ENCODE results near the gene FBXL3. TPM values are rescaled to one million over a fixed set of nuclear protein-coding genes. Genes with fewer than 3 reads are reported as not detected.
A peak's percentile ranks its signal among the peaks of the same experiment; 100 is the strongest.

The FBXL3 gene
- total RNA-seq, 4 donors from 2014 or later, result 144 to 164 (median 155) TPM

DNA sequence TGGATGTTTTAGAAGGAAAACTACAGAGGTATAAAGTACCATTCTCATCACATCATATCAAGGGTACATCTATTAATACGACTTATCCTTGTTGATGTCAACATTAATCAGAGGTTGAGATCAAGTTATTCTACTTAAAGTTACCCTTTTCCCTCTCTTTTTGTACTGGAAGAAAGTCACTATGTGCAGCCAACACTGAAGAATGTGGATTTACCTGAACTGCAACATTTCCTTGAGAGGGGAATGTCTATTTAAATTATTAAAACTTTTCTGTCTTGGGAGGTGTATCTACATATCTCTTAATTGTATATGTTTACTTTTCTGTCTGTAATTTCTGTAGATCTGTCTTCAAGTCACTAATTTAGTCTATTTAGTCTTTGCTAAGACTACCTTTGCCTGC lies 2.5 kb upstream of the FBXL3 start:
- Histone ChIP-seq H3K4me1 (peaks cover 14 to 18% of the 10 kb centered on the region in 2 donors), H3K36me3 (no peaks in the 10 kb centered on the region), H3K4me3 (replicated peaks in 1 of 3) (no peak overlapping the region), H3K27ac (no peak overlapping the region), H3K27me3 (no peaks in the 10 kb centered on the region), H3K9me3 (no peaks in the 10 kb centered on the region)
- TF ChIP-seq, protein P1, sequence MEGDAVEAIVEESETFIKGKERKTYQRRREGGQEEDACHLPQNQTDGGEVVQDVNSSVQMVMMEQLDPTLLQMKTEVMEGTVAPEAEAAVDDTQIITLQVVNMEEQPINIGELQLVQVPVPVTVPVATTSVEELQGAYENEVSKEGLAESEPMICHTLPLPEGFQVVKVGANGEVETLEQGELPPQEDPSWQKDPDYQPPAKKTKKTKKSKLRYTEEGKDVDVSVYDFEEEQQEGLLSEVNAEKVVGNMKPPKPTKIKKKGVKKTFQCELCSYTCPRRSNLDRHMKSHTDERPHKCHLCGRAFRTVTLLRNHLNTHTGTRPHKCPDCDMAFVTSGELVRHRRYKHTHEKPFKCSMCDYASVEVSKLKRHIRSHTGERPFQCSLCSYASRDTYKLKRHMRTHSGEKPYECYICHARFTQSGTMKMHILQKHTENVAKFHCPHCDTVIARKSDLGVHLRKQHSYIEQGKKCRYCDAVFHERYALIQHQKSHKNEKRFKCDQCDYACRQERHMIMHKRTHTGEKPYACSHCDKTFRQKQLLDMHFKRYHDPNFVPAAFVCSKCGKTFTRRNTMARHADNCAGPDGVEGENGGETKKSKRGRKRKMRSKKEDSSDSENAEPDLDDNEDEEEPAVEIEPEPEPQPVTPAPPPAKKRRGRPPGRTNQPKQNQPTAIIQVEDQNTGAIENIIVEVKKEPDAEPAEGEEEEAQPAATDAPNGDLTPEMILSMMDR (IDR thresholded peaks at IDR 0.05), result no peak
- TF ChIP-seq POLR2A (IDR thresholded peaks at IDR 0.05), result no peak
- WGBS, 2 donors, result 77 to 79% methylated on average over 1 of the region's 1 CpG
- no peak for DNase-seq
- intact Hi-C loops (cut with DNase I), result loop anchor here (5.0 kb wide), 1 partner anchor 37 kb away; the partner anchor contains the start of gene CLN5

DNA sequence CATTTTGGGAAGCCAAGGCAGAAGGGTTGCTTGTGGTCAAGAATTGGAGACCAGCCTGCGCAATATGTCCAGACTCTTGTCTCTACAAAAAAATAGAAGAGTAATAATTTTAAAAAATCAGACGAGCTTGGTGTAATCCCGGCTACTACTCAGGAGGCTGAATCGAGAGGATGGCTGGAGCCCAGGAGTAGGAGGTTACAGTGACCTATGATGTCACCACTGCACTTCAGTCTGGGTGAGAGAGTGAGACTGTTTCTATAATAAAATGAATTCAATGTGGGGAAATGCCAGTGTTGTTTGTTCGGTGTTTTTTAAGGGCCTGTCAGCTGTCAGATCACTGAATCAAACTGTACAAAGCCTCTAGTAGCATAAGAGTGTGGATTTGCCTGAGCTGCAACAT lies 1.2 kb upstream of the FBXL3 start:
- H3K27me3 ChIP-seq, result no peaks in the 10 kb centered on the region
- peak in 1 of 2 donors; percentile 31 for DNase-seq
- WGBS, 2 donors, result 63 to 70% methylated on average over 5 of the region's 5 CpGs
- no peaks in the 10 kb centered on the region for H3K36me3 ChIP-seq
- intact Hi-C loops (cut with DNase I), result loop anchor here (5.0 kb wide), 1 partner anchor 36 kb away; the partner anchor contains the start of gene CLN5
- no peaks in the 10 kb centered on the region for H3K9me3 ChIP-seq
- H3K27ac ChIP-seq, result peak overlapping the region in 1 of 3 donors; percentile 100
- peaks cover 24 to 27% of the 10 kb centered on the region in 2 donors for H3K4me1 ChIP-seq
- no peak overlapping the region for H3K4me3 ChIP-seq (replicated peaks in 1 of 3)
- TF ChIP-seq, protein P1 (IDR thresholded peaks at IDR 0.05), result no peak
- no peak for TF ChIP-seq POLR2A (IDR thresholded peaks at IDR 0.05)

DNA sequence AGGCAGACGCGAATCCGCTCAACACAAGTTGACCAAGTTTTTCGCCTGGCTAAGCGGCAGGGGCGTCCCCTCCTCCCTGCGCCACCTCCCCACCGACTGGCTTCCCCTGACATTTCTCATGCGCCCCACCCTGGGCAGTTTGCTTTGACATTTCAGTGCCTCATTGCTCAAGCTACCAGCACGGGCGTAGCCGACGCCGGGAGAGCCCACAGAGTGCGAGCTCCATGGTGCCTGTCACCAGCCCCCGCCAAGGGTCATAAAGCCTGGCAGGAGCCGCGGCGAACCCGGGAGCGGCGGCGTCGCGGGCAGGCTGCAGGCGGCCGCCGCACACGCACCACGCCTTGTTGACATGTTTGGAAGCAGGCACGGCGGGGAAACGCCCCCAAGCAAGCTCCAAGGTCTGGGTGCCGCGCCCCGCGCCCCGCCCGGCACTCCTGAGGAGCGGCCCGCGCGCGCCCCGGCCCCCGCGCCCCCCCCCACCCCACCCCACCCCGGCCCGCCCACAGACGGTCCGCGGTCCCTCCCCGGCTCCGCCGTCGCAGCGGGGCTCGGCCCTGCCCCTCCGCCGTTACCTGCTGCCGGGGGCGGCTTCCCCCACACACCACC lies 601 bp downstream of the FBXL3 start:
- intact Hi-C loops (cut with DNase I), result loop anchor here (5.0 kb wide), 1 partner anchor 34 kb away; the partner anchor contains the start of gene CLN5
- WGBS, 2 donors, result 0 to 1% methylated on average over 14 to 17 of the region's 62 CpGs
- no peaks in the 10 kb centered on the region for H3K36me3 ChIP-seq
- H3K9me3 ChIP-seq, result no peaks in the 10 kb centered on the region
- TF ChIP-seq POLR2A (IDR thresholded peaks at IDR 0.05), result peak in 1 of 2 donors; percentile 45
- TF ChIP-seq, protein P1 (IDR thresholded peaks at IDR 0.05), result peak in 1 of 6 experiments; percentile 5
- peaks cover 38 to 44% of the 10 kb centered on the region in 2 donors for H3K4me1 ChIP-seq
- peak overlapping the region; percentile 99 to 100 (median 100) for H3K27ac ChIP-seq
- H3K27me3 ChIP-seq, result no peaks in the 10 kb centered on the region
- H3K4me3 ChIP-seq (replicated peaks in 1 of 3), result peak overlapping the region; percentile 81 to 96 (median 92)
- peak; percentile 86 to 88 for DNase-seq

DNA sequence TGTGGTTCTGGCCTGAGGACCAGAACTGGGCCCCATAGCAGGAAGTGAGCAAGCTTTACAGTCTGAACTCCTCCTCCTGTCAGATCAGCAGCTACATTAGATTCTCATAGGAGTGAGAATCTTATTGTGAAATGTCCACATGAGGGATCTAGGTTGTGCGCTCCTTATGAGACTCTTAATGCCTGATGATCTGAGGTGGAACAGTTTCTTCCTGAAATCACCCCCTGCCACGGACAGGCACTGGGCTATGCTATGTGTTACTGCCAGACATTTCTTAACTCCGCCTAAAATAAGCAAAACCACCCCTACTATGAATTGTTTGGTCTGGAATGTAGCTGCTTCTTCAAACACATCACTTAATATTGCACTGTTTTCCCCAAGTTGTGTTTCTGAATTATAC lies 4.6 kb downstream of the FBXL3 start:
- Histone ChIP-seq H3K27me3 (no peaks in the 10 kb centered on the region), H3K4me3 (replicated peaks in 1 of 3) (no peak overlapping the region), H3K36me3 (peaks cover 0 to 6% of the 10 kb centered on the region in 2 donors), H3K27ac (peak overlapping the region; percentile 36 to 72 (median 45)), H3K4me1 (peaks cover 62 to 70% of the 10 kb centered on the region in 2 donors), H3K9me3 (no peaks in the 10 kb centered on the region)
- WGBS, 2 donors, result 15 to 23% methylated on average over 3 of the region's 3 CpGs
- TF ChIP-seq POLR2A (IDR thresholded peaks at IDR 0.05), result peak in 1 of 2 donors; percentile 45
- TF ChIP-seq, protein P1 (IDR thresholded peaks at IDR 0.05), result no peak
- DNase-seq, result peak; percentile 58 to 62
- intact Hi-C loops (cut with DNase I), result no loop called here

DNA sequence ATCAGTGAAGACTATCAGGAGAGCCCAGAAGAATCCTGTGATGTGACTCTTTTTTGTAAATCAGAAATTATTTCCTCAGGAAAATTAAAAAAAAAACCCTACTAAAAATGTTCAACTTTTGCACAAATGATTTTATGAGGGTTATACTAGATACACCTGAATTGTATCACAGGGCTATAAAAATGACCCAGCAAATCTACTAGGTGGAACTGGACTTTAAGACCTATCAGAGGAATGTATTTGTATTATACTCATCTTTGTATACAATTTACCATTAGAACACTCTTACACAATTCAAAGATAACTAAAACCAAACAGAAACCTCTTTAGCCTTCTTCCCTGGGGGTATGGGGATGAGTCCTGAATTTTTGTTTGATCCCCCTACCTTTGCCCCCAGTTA lies 7.2 kb downstream of the FBXL3 start:
- Histone ChIP-seq H3K4me3 (replicated peaks in 1 of 3) (no peak overlapping the region), H3K27ac (peak overlapping the region in 2 of 3 donors; percentile 27 to 48), H3K27me3 (no peaks in the 10 kb centered on the region), H3K4me1 (peaks cover 81 to 86% of the 10 kb centered on the region in 2 donors), H3K9me3 (no peaks in the 10 kb centered on the region), H3K36me3 (peaks cover 6 to 24% of the 10 kb centered on the region in 2 donors)
- intact Hi-C loops (cut with DNase I), result no loop called here
- no peak for DNase-seq
- TF ChIP-seq, protein P1 (IDR thresholded peaks at IDR 0.05), result no peak
- TF ChIP-seq POLR2A (IDR thresholded peaks at IDR 0.05), result no peak

Measured in thyroid gland (tissue), 4 donors.